HUES64 (cell line): Measurements from ENCODE around the gene RPL13.
"Not testable (repeated sequence)": the region's sequence is repeated elsewhere in the genome, so short reads cannot be mapped to it uniquely, and the experiment has no call there.

Source experiments
- H3K27ac ChIP-seq: 2 replicates; pipeline ENCODE4 v1.7.0; 2013; ENCODE audit warnings: low read depth, low read length, inconsistent platforms
- H3K27me3 ChIP-seq: 2 replicates; pipeline ENCODE4 v1.6.1; 2013; ENCODE audit warnings: mild to moderate bottlenecking, low read length; ENCODE audit not compliant: insufficient read depth
- H3K36me3 ChIP-seq: 2 replicates; pipeline ENCODE4 v1.6.1; 2013; ENCODE audit warnings: mild to moderate bottlenecking, low read length; ENCODE audit not compliant: insufficient read depth
- H3K4me1 ChIP-seq: 2 replicates; pipeline ENCODE4 v1.6.1; 2013; ENCODE audit warnings: mild to moderate bottlenecking, low read length, moderate library complexity; ENCODE audit not compliant: insufficient read depth
- H3K4me3 ChIP-seq: 2 replicates; pipeline ENCODE4 v1.5.1; 2013; ENCODE audit warnings: mild to moderate bottlenecking, low read length, moderate library complexity
- H3K9ac ChIP-seq: 2 replicates; pipeline ENCODE4 v1.6.1; 2013; ENCODE audit warnings: mild to moderate bottlenecking, low read depth, low read length
- H3K9me3 ChIP-seq: 2 replicates; pipeline ENCODE4 v1.6.1; 2013; ENCODE audit warnings: low read depth, low read length; ENCODE audit not compliant: insufficient read depth
- WGBS: fragments of 150-250, 120-280 bp; methylation state at CpG from one replicate; pipeline ENCODE4 v1.1.7; 2013; ENCODE audit warnings: missing lambda C conversion rate; 5-methylcytosine and 5-hydroxymethylcytosine counted together

Gene RPL13

GRCh38 chr16:89582614-89583196 lies 22.2 kb downstream of the RPL13 start:
- Histone ChIP-seq H3K4me3 (no peak overlapping the region), H3K4me1 (no peaks in the 10 kb centered on the region), H3K36me3 (peaks cover 11% of the 10 kb centered on the region), H3K27me3 (peaks cover under 1% of the 10 kb centered on the region; the same call in 1 of the 2 replicates), H3K9ac (no peak overlapping the region), H3K9me3 (peaks cover 3% of the 10 kb centered on the region; the same call in 1 of the 2 replicates), H3K27ac (no peak overlapping the region)
- WGBS: 95% methylated on average over 19 of the region's 19 CpGs

DNA sequence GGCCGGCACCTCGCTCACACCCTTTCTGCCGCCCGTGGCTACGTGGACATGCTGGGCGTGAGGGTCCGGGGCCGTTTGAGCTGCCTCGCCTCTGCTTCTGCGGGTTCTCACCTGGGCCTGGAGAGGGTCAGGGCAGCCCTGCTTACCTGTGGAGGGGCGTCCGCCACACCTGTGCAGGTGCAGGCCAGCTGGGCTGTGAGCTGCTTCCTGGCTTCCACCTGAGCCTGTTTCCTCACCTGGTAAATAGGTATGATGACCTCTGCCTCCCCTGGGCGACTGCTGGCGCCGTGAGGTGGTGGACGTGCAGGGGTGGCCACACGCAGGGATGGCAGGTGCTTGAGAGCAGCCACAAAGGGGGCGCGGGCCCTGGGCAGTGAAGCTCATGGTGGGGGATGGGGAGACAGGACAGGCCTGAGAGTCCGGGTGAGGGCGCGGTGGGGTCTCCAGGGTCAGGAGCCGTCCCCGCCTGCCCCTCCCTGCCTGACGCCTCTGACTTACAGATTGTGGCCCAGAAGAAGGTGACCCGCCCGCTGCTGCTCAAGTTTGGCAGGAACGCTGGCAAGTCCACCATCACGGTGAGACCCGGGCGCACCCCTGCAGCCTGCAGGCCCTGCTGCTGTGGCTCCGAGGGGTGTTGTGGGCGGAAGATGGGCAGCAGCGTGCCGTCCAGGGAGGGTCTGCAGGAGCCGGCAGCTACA lies 22.9 kb downstream of the RPL13 start:
- no peaks in the 10 kb centered on the region for H3K27me3 ChIP-seq
- H3K27ac ChIP-seq: no peak overlapping the region
- no peak overlapping the region for H3K4me3 ChIP-seq
- no peaks in the 10 kb centered on the region for H3K4me1 ChIP-seq
- H3K36me3 ChIP-seq: peaks cover 14% of the 10 kb centered on the region
- peaks cover 3% of the 10 kb centered on the region; the same call in 1 of the 2 replicates for H3K9me3 ChIP-seq
- WGBS: 91% methylated on average over 36 of the region's 36 CpGs
- no peak overlapping the region for H3K9ac ChIP-seq

DNA sequence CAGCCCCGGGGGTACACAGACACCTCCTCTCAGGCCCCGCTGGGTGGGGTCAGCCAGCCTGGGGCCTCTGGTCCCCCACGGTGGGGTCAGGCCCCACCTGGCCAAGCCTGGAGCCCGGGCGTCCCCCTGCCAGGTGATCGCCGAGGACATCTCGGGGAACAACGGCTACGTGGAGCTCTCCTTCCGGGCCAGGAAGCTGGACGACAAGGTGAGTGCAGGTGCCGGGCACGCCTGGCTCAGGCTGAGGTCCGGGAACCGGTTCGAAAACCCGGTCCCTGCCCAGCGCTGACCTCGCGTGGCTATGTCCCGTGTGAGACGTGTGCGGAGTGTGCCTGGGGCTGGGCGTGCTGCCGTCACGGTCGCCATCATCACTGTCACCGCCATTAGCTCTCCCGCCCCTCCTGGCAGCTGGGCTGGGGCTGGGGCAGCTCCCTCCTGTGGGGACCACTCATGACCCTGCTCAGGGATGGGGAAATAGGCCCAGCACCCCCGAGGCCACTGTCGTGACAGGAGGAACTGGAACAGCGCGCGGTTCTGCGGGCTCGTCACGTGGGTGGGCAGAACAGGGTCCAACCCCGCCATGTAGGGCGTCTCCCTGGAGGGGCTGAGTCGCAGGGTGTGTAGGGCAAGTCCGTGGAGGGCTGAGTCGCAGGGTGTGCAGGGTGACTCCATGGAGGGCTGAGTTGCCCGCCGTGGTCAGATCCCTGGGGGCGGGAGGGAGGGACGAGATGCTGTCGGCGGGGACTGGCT lies 23.6 kb downstream of the RPL13 start:
- Histone ChIP-seq H3K4me3 (no peak overlapping the region), H3K27me3 (no peaks in the 10 kb centered on the region), H3K4me1 (no peaks in the 10 kb centered on the region), H3K9ac (no peak overlapping the region), H3K9me3 (peaks cover 3% of the 10 kb centered on the region; the same call in 1 of the 2 replicates), H3K36me3 (peaks cover 15% of the 10 kb centered on the region), H3K27ac (no peak overlapping the region)
- WGBS: 93% methylated on average over 49 of the region's 49 CpGs

GRCh38 chr16:89584768-89585549 lies 24.5 kb downstream of the RPL13 start:
- Histone ChIP-seq H3K27ac (no peak overlapping the region), H3K36me3 (peaks cover 15% of the 10 kb centered on the region; the same call in 1 of the 2 replicates), H3K9me3 (peaks cover 3% of the 10 kb centered on the region; the same call in 1 of the 2 replicates), H3K4me3 (no peak overlapping the region), H3K27me3 (no peaks in the 10 kb centered on the region), H3K9ac (no peak overlapping the region), H3K4me1 (no peaks in the 10 kb centered on the region)
- WGBS: 85% methylated on average over 24 of the region's 25 CpGs

DNA sequence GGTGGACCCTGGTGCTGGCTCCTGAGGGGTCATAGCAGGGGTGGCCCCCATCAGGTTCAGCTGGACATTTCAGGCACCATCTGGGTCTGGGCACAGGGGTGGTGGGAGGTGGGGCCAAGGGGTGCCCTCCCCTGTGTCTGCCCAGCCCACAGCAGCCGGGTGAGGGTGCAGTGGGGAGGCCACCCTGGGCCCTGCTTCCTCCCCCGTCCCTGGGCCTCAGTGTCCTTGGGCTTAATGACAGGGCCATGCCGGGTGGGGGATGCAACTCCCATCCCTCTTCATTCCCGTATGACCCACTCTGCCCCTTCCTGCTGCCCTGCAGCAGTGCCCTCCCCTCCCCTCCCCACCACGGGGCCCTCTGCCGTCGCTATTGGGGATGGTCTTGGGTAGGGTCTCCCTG lies 25.7 kb downstream of the RPL13 start:
- Histone ChIP-seq H3K4me1 (no peaks in the 10 kb centered on the region), H3K36me3 (peaks cover 15% of the 10 kb centered on the region; the same call in 1 of the 2 replicates)

DNA sequence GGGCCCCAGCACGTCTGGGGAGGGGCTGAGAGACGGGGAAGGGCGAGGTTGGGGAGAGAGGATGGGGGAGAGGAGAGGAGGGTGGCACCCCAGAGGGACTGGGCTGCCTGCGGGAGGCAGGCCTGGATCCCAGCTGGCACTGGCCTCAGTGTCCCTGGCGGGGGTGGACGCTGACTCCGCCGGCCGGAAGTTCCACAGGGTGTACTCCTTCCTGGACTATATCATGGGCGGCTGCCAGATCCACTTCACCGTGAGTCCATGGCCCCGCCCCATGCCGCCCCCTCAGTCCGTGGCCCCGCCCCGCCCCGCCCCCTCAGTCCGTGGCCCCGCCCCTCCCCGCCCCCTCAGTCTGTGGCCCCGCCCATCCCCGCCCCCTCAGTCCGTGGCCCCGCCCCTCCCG lies 26.4 kb downstream of the RPL13 start:
- Histone ChIP-seq H3K4me1 (no peaks in the 10 kb centered on the region), H3K9me3 (peaks cover 3% of the 10 kb centered on the region; the same call in 1 of the 2 replicates), H3K36me3 (peaks cover 13% of the 10 kb centered on the region; the same call in 1 of the 2 replicates), H3K4me3 (no peak overlapping the region), H3K27ac (no peak overlapping the region), H3K27me3 (no peaks in the 10 kb centered on the region), H3K9ac (no peak overlapping the region)
- 94% methylated on average over 12 of the region's 25 CpGs for WGBS

More for the DNA sequence above, 25.7 kb downstream of the RPL13 start:
- WGBS: 95% methylated on average over 7 of the region's 7 CpGs
- Histone ChIP-seq H3K4me3 (no peak overlapping the region), H3K27me3 (no peaks in the 10 kb centered on the region), H3K27ac (no peak overlapping the region), H3K9me3 (peaks cover 3% of the 10 kb centered on the region; the same call in 1 of the 2 replicates), H3K9ac (no peak overlapping the region)

- not testable (repeated sequence) for H3K4me1 ChIP-seq, H3K36me3 ChIP-seq, H3K27ac ChIP-seq, H3K9me3 ChIP-seq, H3K9ac ChIP-seq, H3K4me3 ChIP-seq, H3K27me3 ChIP-seq
- WGBS: 97% methylated on average over 13 of the region's 36 CpGs
These were observed 27.2 kb downstream of the RPL13 start for GRCh38 chr16:89587676-89588075.

DNA sequence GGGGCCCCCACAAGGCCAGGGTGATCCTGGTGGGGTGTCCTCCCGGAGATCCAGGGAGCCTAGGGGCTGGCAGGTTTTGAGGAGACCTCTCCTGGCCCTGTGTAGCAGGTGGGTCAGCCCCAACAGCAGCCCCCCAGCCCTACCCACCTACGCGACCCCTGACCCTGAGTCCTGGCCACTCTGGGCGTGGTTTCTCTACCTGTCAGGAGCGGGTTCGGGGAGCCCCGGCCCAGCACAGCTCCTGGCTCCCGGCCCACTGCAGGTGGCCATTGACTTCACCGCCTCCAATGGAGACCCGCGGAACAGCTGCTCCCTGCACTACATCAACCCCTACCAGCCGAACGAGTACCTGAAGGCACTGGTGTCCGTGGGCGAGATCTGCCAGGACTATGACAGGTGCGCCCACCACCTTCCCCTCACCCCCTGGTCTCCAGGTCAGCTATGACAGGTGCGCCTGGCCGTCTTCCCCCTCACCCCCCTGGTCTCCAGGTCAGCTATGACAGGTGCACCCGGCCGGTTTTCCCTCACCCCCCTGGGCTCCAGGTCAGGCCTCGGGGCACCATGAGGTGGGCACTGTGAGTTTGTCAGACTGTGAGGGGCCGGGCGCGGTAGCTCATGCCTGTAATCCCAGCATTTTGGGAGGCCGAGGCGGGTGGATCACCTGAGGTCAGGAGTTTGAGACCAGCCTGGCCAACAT lies 28.1 kb downstream of the RPL13 start:
- Histone ChIP-seq H3K9ac (no peak overlapping the region), H3K4me3 (no peak overlapping the region), H3K9me3 (peaks cover 3% of the 10 kb centered on the region; the same call in 1 of the 2 replicates), H3K27me3 (no peaks in the 10 kb centered on the region), H3K36me3 (peaks cover 9% of the 10 kb centered on the region; the same call in 1 of the 2 replicates), H3K27ac (no peak overlapping the region), H3K4me1 (no peaks in the 10 kb centered on the region)
- WGBS: 95% methylated on average over 26 of the region's 26 CpGs

GRCh38 chr16:89589241-89589926 lies 28.9 kb downstream of the RPL13 start:
- Histone ChIP-seq H3K9ac (no peak overlapping the region), H3K27me3 (no peaks in the 10 kb centered on the region), H3K4me3 (no peak overlapping the region), H3K9me3 (peaks cover 3% of the 10 kb centered on the region; the same call in 1 of the 2 replicates), H3K36me3 (peaks cover 13% of the 10 kb centered on the region; the same call in 1 of the 2 replicates), H3K4me1 (no peaks in the 10 kb centered on the region), H3K27ac (no peak overlapping the region)
- 92% methylated on average over 21 of the region's 21 CpGs for WGBS

- Histone ChIP-seq H3K4me3 (no peak overlapping the region), H3K27ac (no peak overlapping the region), H3K9me3 (no peaks in the 10 kb centered on the region), H3K36me3 (peaks cover 9% of the 10 kb centered on the region; the same call in 1 of the 2 replicates), H3K9ac (no peak overlapping the region), H3K27me3 (no peaks in the 10 kb centered on the region), H3K4me1 (no peaks in the 10 kb centered on the region)
- WGBS: 91% methylated on average over 15 of the region's 15 CpGs
These were observed 33.4 kb downstream of the RPL13 start for GRCh38 chr16:89593841-89594240.
